K562 (cell line): ENCODE data around the gene BOLA3. TPM values are rescaled to one million over a fixed set of nuclear protein-coding genes. Genes with fewer than 3 reads are reported as not detected.

Experiments
- CBFB ChIP-seq: sonication (generic); formaldehyde crosslinking; IDR thresholded peaks from 2 replicates; pipeline ENCODE4 v1.4.0; 2020; ENCODE audit warnings: mild to moderate bottlenecking, missing genetic modification reagents
- HDAC1 ChIP-seq, 2 experiments: fragments of 450-650 bp; IDR thresholded peaks; 2 replicates each; pipeline ENCODE4 v1.6.1; 2016 to 2017; ENCODE audit warnings: inconsistent platforms in 1 of 2, mild to moderate bottlenecking in 1 of 2, moderate library complexity in 1 of 2
- MYC ChIP-seq, 2 experiments: fragments of 250-450 bp in 1 of 2; sonication (Bioruptor Pico) in 1 of 2; IDR thresholded peaks; 2 replicates each; pipeline versions ENCODE4 v1.5.1 to v1.6.1; 2012 to 2021; ENCODE audit warnings: low read depth in 2 of 2, borderline replicate concordance in 1 of 2, improper control_type of control experiment in 1 of 2, low read length in 1 of 2, mild to moderate bottlenecking in 1 of 2, moderate library complexity in 1 of 2
- SPI1 ChIP-seq: IDR thresholded peaks from 2 replicates; pipeline ENCODE4 v1.6.1; 2011; ENCODE audit warnings: low read depth, low read length, control low read depth, borderline replicate concordance
- ZEB2 ChIP-seq: fragments of 450-650 bp; IDR thresholded peaks from 2 replicates; pipeline ENCODE4 v1.6.1; 2016
- ZNF76 ChIP-seq: fragments of 250-450 bp; sonication (Bioruptor Pico); IDR thresholded peaks from 2 replicates; pipeline ENCODE4 v1.4.0; 2020; ENCODE audit warnings: mild to moderate bottlenecking, moderate library complexity, borderline replicate concordance
- ZSCAN29 ChIP-seq: fragments of 450-650 bp; IDR thresholded peaks from 2 replicates; pipeline ENCODE4 v1.6.1; 2017
- polyA plus RNA-seq, 8 experiments: library from polyadenylated mRNA; depleted of rRNA in 4 of 8; stranded (reverse) in 5 of 8; unstranded in 3 of 8; fragments of >200 nt; fragmentation: Nextera tagmentation in 2 of 8; fragmentation: Illumina TruSeq in 1 of 8; extraction: Ambion mirVana in 2 of 8; extraction: Trizol in 1 of 8; gene quantifications; 2 replicates each; pipeline versions ENCODE4 v1.2.1 to v1.2.3, GENCODE V29; 2011 to 2014; ENCODE audit warnings: inconsistent platforms in 1 of 8, missing spikeins in 1 of 8
- total RNA-seq, 7 experiments: library from RNA; depleted of rRNA in 6 of 7; stranded (reverse); fragments of >200 nt in 6 of 7; fragmentation: Illumina TruSeq in 2 of 7; extraction: Trizol in 2 of 7; gene quantifications; 2 replicates each; pipeline versions ENCODE4 v1.2.1 to v1.2.3, GENCODE V29; 2011 to 2021; ENCODE audit warnings: low replicate concordance in 1 of 7
- TF ChIP-seq, protein P1 (sequence below): fragments of 250-450 bp; sonication (Bioruptor Pico); IDR thresholded peaks from 2 replicates; pipeline ENCODE4 v1.4.0; 2020; ENCODE audit warnings: mild to moderate bottlenecking, moderate library complexity
- TF ChIP-seq, protein P2 (sequence below): sonication (generic); formaldehyde crosslinking; IDR thresholded peaks from 2 replicates; pipeline ENCODE4 v1.9.0; 2022; ENCODE audit warnings: mild to moderate bottlenecking, missing genetic modification reagents
- TF ChIP-seq, protein P3 (sequence below): fragments of 450-650 bp; IDR thresholded peaks from 2 replicates; pipeline ENCODE4 v1.7.1; 2018; ENCODE audit warnings: mild to moderate bottlenecking, low read depth; ENCODE audit not compliant: partially characterized antibody
- TF ChIP-seq, protein P4 (sequence below): fragments of 450-650 bp; IDR thresholded peaks from 2 replicates; pipeline ENCODE4 v1.7.0; 2016; ENCODE audit warnings: borderline replicate concordance
- TF ChIP-seq, protein P5 (sequence below): fragments of 250-450 bp; sonication (Bioruptor Pico); IDR thresholded peaks from 2 replicates; pipeline ENCODE4 v1.8.0; 2022; ENCODE audit warnings: moderate library complexity, mild to moderate bottlenecking, inconsistent platforms
- TF ChIP-seq, protein P6 (sequence below), 2 experiments: fragments of 450-650 bp; IDR thresholded peaks; 2 replicates each; pipeline ENCODE4 v1.6.1; 2016
- TF ChIP-seq, protein P7 (sequence below): fragments of 450-650 bp; IDR thresholded peaks from 2 replicates; pipeline ENCODE4 v1.6.1; 2016; ENCODE audit warnings: antibody characterized with exemption

BOLA3 gene
- total and polyA plus RNA-seq, 9 of the 15 experiments (the other 6 are each of a cell fraction or from before 2014, with no cell fraction given), result 149 to 619 (median 255) TPM

DNA sequence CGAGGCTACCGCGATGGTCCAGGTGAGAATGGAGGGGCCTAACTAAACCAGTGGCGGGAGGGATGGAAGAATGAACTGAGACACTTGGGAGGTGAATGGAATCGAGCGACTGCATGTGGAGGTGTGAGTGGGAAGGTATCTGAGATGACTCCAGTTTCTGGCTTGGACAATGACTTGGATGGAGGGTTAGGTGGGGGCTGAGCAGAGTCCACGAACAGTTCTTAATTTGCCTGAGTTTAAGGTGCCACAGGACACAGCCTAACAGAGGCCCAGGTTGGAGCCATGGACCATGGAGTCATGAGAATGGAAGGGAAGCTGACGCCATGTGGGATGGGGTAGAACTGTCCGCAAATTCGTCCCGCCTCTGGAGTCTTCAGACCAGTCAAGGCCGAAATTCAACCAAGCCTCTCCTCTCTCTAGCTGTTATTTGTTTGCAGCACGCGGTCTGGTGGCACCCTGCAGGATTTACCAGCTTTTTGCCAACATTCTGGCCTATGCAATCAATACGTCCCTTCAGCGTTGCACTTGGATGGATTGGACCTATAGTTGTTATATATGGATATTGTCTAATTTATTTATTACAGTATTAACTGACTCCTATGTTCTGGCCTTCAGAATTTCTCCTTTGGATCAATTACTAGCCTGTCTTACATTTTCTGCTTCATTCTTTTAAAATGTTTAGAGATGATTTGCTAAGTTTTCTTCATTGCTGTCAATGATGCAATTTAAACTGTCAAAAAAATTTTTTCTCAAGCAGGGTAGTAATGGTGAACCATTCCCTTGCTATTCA is 940 bp upstream of the BOLA3 start (continued):
- TF ChIP-seq, protein P1, sequence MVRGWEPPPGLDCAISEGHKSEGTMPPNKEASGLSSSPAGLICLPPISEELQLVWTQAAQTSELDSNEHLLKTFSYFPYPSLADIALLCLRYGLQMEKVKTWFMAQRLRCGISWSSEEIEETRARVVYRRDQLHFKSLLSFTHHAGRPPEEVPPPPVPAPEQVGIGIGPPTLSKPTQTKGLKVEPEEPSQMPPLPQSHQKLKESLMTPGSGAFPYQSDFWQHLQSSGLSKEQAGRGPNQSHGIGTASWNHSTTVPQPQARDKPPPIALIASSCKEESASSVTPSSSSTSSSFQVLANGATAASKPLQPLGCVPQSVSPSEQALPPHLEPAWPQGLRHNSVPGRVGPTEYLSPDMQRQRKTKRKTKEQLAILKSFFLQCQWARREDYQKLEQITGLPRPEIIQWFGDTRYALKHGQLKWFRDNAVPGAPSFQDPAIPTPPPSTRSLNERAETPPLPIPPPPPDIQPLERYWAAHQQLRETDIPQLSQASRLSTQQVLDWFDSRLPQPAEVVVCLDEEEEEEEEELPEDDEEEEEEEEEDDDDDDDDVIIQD (CRISPR knock-in tag), result no peak
- TF ChIP-seq, protein P2, sequence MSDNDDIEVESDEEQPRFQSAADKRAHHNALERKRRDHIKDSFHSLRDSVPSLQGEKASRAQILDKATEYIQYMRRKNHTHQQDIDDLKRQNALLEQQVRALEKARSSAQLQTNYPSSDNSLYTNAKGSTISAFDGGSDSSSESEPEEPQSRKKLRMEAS (CRISPR knock-in tag), result no peak
- TF ChIP-seq CBFB, result peak; percentile 83
- 0 out of 2 replicates have a peak, but pooled peaks have one; percentile 33 for TF ChIP-seq MYC (IDR thresholded peaks at IDR 0.05; ENCODE audit: low read depth, low read length)
- TF ChIP-seq MYC (CRISPR knock-in tag; IDR thresholded peaks at IDR 0.05; ENCODE audit: borderline replicate concordance, low read depth), result no peak
- TF ChIP-seq, protein P3, sequence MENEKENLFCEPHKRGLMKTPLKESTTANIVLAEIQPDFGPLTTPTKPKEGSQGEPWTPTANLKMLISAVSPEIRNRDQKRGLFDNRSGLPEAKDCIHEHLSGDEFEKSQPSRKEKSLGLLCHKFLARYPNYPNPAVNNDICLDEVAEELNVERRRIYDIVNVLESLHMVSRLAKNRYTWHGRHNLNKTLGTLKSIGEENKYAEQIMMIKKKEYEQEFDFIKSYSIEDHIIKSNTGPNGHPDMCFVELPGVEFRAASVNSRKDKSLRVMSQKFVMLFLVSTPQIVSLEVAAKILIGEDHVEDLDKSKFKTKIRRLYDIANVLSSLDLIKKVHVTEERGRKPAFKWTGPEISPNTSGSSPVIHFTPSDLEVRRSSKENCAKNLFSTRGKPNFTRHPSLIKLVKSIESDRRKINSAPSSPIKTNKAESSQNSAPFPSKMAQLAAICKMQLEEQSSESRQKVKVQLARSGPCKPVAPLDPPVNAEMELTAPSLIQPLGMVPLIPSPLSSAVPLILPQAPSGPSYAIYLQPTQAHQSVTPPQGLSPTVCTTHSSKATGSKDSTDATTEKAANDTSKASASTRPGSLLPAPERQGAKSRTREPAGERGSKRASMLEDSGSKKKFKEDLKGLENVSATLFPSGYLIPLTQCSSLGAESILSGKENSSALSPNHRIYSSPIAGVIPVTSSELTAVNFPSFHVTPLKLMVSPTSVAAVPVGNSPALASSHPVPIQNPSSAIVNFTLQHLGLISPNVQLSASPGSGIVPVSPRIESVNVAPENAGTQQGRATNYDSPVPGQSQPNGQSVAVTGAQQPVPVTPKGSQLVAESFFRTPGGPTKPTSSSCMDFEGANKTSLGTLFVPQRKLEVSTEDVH, result no peak
- 0 out of 2 replicates have a peak, but pooled peaks have one; percentile 37 for TF ChIP-seq ZNF76 (CRISPR knock-in tag)
- TF ChIP-seq, protein P4, sequence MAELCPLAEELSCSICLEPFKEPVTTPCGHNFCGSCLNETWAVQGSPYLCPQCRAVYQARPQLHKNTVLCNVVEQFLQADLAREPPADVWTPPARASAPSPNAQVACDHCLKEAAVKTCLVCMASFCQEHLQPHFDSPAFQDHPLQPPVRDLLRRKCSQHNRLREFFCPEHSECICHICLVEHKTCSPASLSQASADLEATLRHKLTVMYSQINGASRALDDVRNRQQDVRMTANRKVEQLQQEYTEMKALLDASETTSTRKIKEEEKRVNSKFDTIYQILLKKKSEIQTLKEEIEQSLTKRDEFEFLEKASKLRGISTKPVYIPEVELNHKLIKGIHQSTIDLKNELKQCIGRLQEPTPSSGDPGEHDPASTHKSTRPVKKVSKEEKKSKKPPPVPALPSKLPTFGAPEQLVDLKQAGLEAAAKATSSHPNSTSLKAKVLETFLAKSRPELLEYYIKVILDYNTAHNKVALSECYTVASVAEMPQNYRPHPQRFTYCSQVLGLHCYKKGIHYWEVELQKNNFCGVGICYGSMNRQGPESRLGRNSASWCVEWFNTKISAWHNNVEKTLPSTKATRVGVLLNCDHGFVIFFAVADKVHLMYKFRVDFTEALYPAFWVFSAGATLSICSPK, result 0 out of 2 replicates have a peak, but pooled peaks have one; percentile 56
- peak; percentile 34; the same call in 1 of the 2 replicates for TF ChIP-seq ZSCAN29
- TF ChIP-seq, protein P5, sequence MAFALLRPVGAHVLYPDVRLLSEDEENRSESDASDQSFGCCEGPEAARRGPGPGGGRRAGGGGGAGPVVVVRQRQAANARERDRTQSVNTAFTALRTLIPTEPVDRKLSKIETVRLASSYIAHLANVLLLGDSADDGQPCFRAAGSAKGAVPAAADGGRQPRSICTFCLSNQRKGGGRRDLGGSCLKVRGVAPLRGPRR (CRISPR knock-in tag), result no peak
- peak in 1 of 2 experiments; percentile 63; a peak in 2 of 4 replicates for TF ChIP-seq HDAC1 (IDR thresholded peaks at IDR 0.05)
- TF ChIP-seq, protein P6, sequence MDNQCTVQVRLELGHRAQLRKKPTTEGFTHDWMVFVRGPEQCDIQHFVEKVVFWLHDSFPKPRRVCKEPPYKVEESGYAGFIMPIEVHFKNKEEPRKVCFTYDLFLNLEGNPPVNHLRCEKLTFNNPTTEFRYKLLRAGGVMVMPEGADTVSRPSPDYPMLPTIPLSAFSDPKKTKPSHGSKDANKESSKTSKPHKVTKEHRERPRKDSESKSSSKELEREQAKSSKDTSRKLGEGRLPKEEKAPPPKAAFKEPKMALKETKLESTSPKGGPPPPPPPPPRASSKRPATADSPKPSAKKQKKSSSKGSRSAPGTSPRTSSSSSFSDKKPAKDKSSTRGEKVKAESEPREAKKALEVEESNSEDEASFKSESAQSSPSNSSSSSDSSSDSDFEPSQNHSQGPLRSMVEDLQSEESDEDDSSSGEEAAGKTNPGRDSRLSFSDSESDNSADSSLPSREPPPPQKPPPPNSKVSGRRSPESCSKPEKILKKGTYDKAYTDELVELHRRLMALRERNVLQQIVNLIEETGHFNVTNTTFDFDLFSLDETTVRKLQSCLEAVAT (IDR thresholded peaks at IDR 0.05), result 0 out of 4 replicates have a peak, but pooled peaks of 1 of the 2 experiments have one; percentile 43
- TF ChIP-seq, protein P7, sequence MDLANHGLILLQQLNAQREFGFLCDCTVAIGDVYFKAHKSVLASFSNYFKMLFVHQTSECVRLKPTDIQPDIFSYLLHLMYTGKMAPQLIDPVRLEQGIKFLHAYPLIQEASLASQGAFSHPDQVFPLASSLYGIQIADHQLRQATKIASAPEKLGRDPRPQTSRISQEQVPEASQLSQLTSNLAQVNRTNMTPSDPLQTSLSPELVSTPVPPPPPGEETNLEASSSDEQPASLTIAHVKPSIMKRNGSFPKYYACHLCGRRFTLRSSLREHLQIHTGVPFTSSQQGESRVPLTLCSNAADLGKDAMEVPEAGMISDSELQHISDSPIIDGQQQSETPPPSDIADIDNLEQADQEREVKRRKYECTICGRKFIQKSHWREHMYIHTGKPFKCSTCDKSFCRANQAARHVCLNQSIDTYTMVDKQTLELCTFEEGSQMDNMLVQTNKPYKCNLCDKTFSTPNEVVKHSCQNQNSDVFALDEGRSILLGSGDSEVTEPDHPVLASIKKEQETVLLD, result peak; percentile 13; the same call in 1 of the 2 replicates
- TF ChIP-seq SPI1, result no peak
- 0 out of 2 replicates have a peak, but pooled peaks have one; percentile 54 for TF ChIP-seq ZEB2
